OCI-LY1 (cell line): ENCODE results near the gene NRCAM.
"Not testable (repeated sequence)": the region's sequence is repeated elsewhere in the genome, so short reads cannot be mapped to it uniquely, and the experiment has no call there.

Experiments
- H2AFZ ChIP-seq: fragments of 200-600 bp; sonication (generic), shearing (Covaris generic); 2 replicates; pipeline ENCODE4 v1.6.0; 2014; ENCODE audit warnings: antibody characterized with exemption, mild to moderate bottlenecking, low read length
- H3F3A ChIP-seq: fragments of 200-600 bp; sonication (generic), shearing (Covaris generic); 2 replicates; pipeline ENCODE4 v1.6.0; 2014; ENCODE audit warnings: mild to moderate bottlenecking, antibody characterized with exemption, low read length, moderate library complexity; ENCODE audit not compliant: insufficient read depth
- H3K27ac ChIP-seq: fragments of 200-600 bp; sonication (generic); 2 replicates; pipeline ENCODE4 v1.5.1; 2014; ENCODE audit warnings: low read length, mixed run types, mild to moderate bottlenecking, low read depth; ENCODE audit not compliant: poor library complexity, severe bottlenecking
- H3K27me3 ChIP-seq: fragments of 200-600 bp; sonication (generic); 2 replicates; pipeline ENCODE4 v1.6.0; 2014; ENCODE audit warnings: antibody characterized with exemption, mild to moderate bottlenecking, low read length, moderate library complexity; ENCODE audit not compliant: insufficient read depth
- H3K36me3 ChIP-seq: fragments of 200-600 bp; sonication (generic); 2 replicates; pipeline ENCODE4 v1.6.1; 2014; ENCODE audit warnings: mild to moderate bottlenecking, antibody characterized with exemption, low read length, moderate library complexity, mixed read lengths; ENCODE audit not compliant: insufficient read depth
- H3K4me1 ChIP-seq: fragments of 200-600 bp; sonication (generic); 2 replicates; pipeline ENCODE4 v1.5.1; 2014; ENCODE audit warnings: mild to moderate bottlenecking, low read length, moderate library complexity; ENCODE audit not compliant: insufficient read depth, severe bottlenecking
- H3K4me2 ChIP-seq: fragments of 200-600 bp; sonication (generic), shearing (Covaris generic); 2 replicates; pipeline ENCODE4 v1.6.1; 2014; ENCODE audit warnings: low read length
- H3K4me3 ChIP-seq: fragments of 200-600 bp; sonication (generic); 2 replicates; pipeline ENCODE4 v1.5.1; 2014; ENCODE audit warnings: low read length, low read depth, mild to moderate bottlenecking, mixed read lengths; ENCODE audit not compliant: poor library complexity, severe bottlenecking
- H3K79me2 ChIP-seq: fragments of 200-600 bp; shearing (Covaris generic); 2 replicates; pipeline ENCODE4 v1.6.1; 2016; ENCODE audit warnings: mixed run types, low read length, mixed read lengths; ENCODE audit not compliant: insufficient read depth
- H3K9ac ChIP-seq: fragments of 200-600 bp; sonication (generic), shearing (Covaris generic); 2 replicates; pipeline ENCODE4 v1.6.1; 2014; ENCODE audit warnings: mild to moderate bottlenecking, low read length, mixed read lengths
- H3K9me2 ChIP-seq: fragments of 200-600 bp; sonication (generic), shearing (Covaris generic); 2 replicates; pipeline ENCODE4 v1.6.1; 2014; ENCODE audit warnings: low read depth, mild to moderate bottlenecking, low read length, mixed read lengths
- H3K9me3 ChIP-seq: fragments of 200-600 bp; shearing (Covaris generic); 2 replicates; pipeline ENCODE4 v1.6.1; 2014; ENCODE audit warnings: low read length, mixed read lengths
- H4K20me1 ChIP-seq: fragments of 200-600 bp; sonication (generic), shearing (Covaris generic); 2 replicates; pipeline ENCODE4 v1.6.0; 2016; ENCODE audit warnings: mild to moderate bottlenecking, low read length; ENCODE audit not compliant: insufficient read depth
- EZH2 ChIP-seq: fragments of 200-600 bp; sonication (generic), shearing (Covaris generic); IDR thresholded peaks from 2 replicates; pipeline ENCODE4 v1.8.0; 2017; ENCODE audit warnings: borderline replicate concordance, mixed run types, mild to moderate bottlenecking, antibody characterized with exemption, low read length, moderate library complexity, mixed read lengths
- TF ChIP-seq, protein P1 (sequence below): fragments of 200-600 bp; sonication (generic), shearing (Covaris generic); IDR thresholded peaks from 2 replicates; pipeline ENCODE4 v1.5.1; 2017; ENCODE audit warnings: mild to moderate bottlenecking, antibody characterized with exemption, low read length, moderate library complexity, mixed read lengths

NRCAM gene

GRCh38 chr7:108340856-108341411 is 115.3 kb downstream of the NRCAM start:
- H3K9me2 ChIP-seq = no peaks in the 10 kb centered on the region
- H3K9ac ChIP-seq = no peak overlapping the region
- H3K9me3 ChIP-seq = no peaks in the 10 kb centered on the region
- no peak for TF ChIP-seq EZH2
- TF ChIP-seq, protein P1, sequence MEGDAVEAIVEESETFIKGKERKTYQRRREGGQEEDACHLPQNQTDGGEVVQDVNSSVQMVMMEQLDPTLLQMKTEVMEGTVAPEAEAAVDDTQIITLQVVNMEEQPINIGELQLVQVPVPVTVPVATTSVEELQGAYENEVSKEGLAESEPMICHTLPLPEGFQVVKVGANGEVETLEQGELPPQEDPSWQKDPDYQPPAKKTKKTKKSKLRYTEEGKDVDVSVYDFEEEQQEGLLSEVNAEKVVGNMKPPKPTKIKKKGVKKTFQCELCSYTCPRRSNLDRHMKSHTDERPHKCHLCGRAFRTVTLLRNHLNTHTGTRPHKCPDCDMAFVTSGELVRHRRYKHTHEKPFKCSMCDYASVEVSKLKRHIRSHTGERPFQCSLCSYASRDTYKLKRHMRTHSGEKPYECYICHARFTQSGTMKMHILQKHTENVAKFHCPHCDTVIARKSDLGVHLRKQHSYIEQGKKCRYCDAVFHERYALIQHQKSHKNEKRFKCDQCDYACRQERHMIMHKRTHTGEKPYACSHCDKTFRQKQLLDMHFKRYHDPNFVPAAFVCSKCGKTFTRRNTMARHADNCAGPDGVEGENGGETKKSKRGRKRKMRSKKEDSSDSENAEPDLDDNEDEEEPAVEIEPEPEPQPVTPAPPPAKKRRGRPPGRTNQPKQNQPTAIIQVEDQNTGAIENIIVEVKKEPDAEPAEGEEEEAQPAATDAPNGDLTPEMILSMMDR = no peak
- H3K36me3 ChIP-seq = no peaks in the 10 kb centered on the region
- no peaks in the 10 kb centered on the region for H3K79me2 ChIP-seq
- no peak overlapping the region for H3K27ac ChIP-seq
- no peaks in the 10 kb centered on the region for H3K4me1 ChIP-seq
- no peaks in the 10 kb centered on the region for H4K20me1 ChIP-seq
- no peaks in the 10 kb centered on the region for H3F3A ChIP-seq
- no peak overlapping the region for H2AFZ ChIP-seq
- no peak overlapping the region for H3K4me2 ChIP-seq
- no peaks in the 10 kb centered on the region for H3K27me3 ChIP-seq
- no peak overlapping the region for H3K4me3 ChIP-seq

GRCh38 chr7:108340406-108340805 is 115.8 kb downstream of the NRCAM start:
- H3K4me1 ChIP-seq, H3K9ac ChIP-seq, H3K4me2 ChIP-seq, H4K20me1 ChIP-seq, H3K27ac ChIP-seq, H3K4me3 ChIP-seq, H3F3A ChIP-seq, H3K9me2 ChIP-seq, H3K79me2 ChIP-seq, H3K9me3 ChIP-seq, H2AFZ ChIP-seq, H3K27me3 ChIP-seq, H3K36me3 ChIP-seq: not testable (repeated sequence)

- H3K4me3 ChIP-seq = no peak overlapping the region
- H3K9me3 ChIP-seq = no peaks in the 10 kb centered on the region
- H3K4me1 ChIP-seq = no peaks in the 10 kb centered on the region
- H3K27me3 ChIP-seq = no peaks in the 10 kb centered on the region
- no peaks in the 10 kb centered on the region for H3K79me2 ChIP-seq
- H3F3A ChIP-seq = no peaks in the 10 kb centered on the region
- TF ChIP-seq EZH2 = no peak
- TF ChIP-seq, protein P1 = no peak
- H3K9me2 ChIP-seq = no peaks in the 10 kb centered on the region
- no peak overlapping the region for H2AFZ ChIP-seq
- H3K27ac ChIP-seq = no peak overlapping the region
- H3K4me2 ChIP-seq = no peak overlapping the region
- no peak overlapping the region for H3K9ac ChIP-seq
- H3K36me3 ChIP-seq = no peaks in the 10 kb centered on the region
- H4K20me1 ChIP-seq = no peaks in the 10 kb centered on the region
Observed at GRCh38 chr7:108335269-108335918, 120.8 kb downstream of the NRCAM start.

DNA sequence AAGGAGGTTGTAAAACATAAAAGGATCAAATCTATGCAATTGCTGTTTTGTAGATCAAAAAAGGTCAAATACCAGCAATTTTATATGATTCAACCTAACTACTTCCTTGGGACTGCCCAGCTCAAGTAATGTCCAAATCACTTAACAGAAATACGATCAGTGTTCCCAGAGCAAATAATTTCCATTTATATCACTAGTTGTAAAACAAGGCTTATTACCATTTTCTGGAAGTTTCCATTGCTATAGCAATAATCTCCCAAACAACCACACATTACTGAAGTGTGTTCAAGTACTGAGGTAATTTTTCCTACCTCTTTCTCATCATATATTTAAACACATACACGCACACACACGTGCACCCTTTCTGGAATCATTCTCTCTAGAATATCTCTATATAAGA is 123.3 kb downstream of the NRCAM start:
- Histone ChIP-seq H2AFZ (no peak overlapping the region), H3K4me3 (no peak overlapping the region), H4K20me1 (no peaks in the 10 kb centered on the region), H3K27ac (no peak overlapping the region), H3K4me1 (no peaks in the 10 kb centered on the region), H3F3A (no peaks in the 10 kb centered on the region), H3K27me3 (no peaks in the 10 kb centered on the region), H3K9me2 (no peaks in the 10 kb centered on the region), H3K9me3 (no peaks in the 10 kb centered on the region), H3K4me2 (no peak overlapping the region), H3K79me2 (no peaks in the 10 kb centered on the region), H3K36me3 (no peaks in the 10 kb centered on the region), H3K9ac (no peak overlapping the region)
- TF ChIP-seq, protein P1 = no peak
- no peak for TF ChIP-seq EZH2
